Tibial artery (tissue), 4 donors: ENCODE results near the gene ST13.
A peak's percentile ranks its signal among the peaks of the same experiment; 100 is the strongest.
"Not testable (repeated sequence)": the region's sequence is repeated elsewhere in the genome, so short reads cannot be mapped to it uniquely, and the experiment has no call there.

Experiments used
- DNase-seq, 2 donors: peaks; one replicate each; pipeline ENCODE4 v3.0.0-alpha.2; 2019
- H3K27ac ChIP-seq, 2 donors: fragments of 200-600 bp; sonication (generic) in 1 of 2; 1 replicate in 1 of 2; 2 replicates in 1 of 2; pipeline ENCODE4 v1.5.1; 2018 to 2019; ENCODE audit warnings: mild to moderate bottlenecking in 1 of 2
- H3K27me3 ChIP-seq, 2 donors: fragments of 200-600 bp; sonication (generic) in 1 of 2; one replicate each; pipeline versions ENCODE4 v1.5.1 to v1.6.0; 2016 to 2019
- H3K36me3 ChIP-seq, 3 donors: fragments of 200-600 bp; sonication (generic) in 2 of 3; one replicate each; pipeline ENCODE4 v1.5.1; 2016 to 2019; ENCODE audit warnings: mild to moderate bottlenecking in 2 of 3
- H3K4me1 ChIP-seq, 4 donors: fragments of 200-600 bp; sonication (generic) in 2 of 4; 1 replicate in 3 of 4; 2 replicates in 1 of 4; pipeline ENCODE4 v1.5.1; 2016 to 2019
- H3K4me3 ChIP-seq, 2 donors: fragments of 200-600 bp; sonication (generic) in 1 of 2; 1 replicate in 1 of 2; 2 replicates in 1 of 2; pipeline ENCODE4 v1.5.1; 2018 to 2019; ENCODE audit warnings: mild to moderate bottlenecking in 2 of 2
- H3K9me3 ChIP-seq, 3 donors: fragments of 200-600 bp; sonication (generic) in 1 of 3; one replicate each; pipeline ENCODE4 v1.5.1; 2016 to 2019
- CTCF ChIP-seq, 2 experiments: fragments of 200-600 bp in 1 of 2; fragments of 450-650 bp in 1 of 2; IDR thresholded peaks; one replicate each; pipeline ENCODE4 v1.5.1; 2017 to 2019; ENCODE audit warnings: antibody characterized with exemption in 2 of 2, mild to moderate bottlenecking in 1 of 2, moderate library complexity in 1 of 2
- intact Hi-C: fragments of 100-400 bp; cut with DNase I; formaldehyde crosslinking; loops from one replicate; pipeline ENCODE4 v1.15.0; 2023; ENCODE audit warnings: low total_unique reads

The ST13 gene

GRCh38 chr22:40855071-40855978, 1.1 kb downstream of the ST13 start:
- Histone ChIP-seq H3K36me3 (peaks cover 0 to 3% (median 0%) of the 10 kb centered on the region in 3 donors), H3K27ac (peak overlapping the region; percentile 95 to 98), H3K9me3 (no peaks in the 10 kb centered on the region), H3K4me3 (peak overlapping the region; percentile 85 to 95), H3K27me3 (no peaks in the 10 kb centered on the region), H3K4me1 (peaks cover 0 to 64% (median 38%) of the 10 kb centered on the region in 4 donors)
- TF ChIP-seq CTCF (IDR thresholded peaks at IDR 0.05) = no peak
- intact Hi-C loops = no loop called here
- DNase-seq = peak in 1 of 2 donors; percentile 36

GRCh38 chr22:40853961-40854360, 2.5 kb downstream of the ST13 start:
- peak overlapping the region in 1 of 2 donors; percentile 95 for H3K4me3 ChIP-seq
- H3K9me3 ChIP-seq = no peaks in the 10 kb centered on the region
- intact Hi-C loops = no loop called here
- peaks cover 0 to 65% (median 37%) of the 10 kb centered on the region in 4 donors for H3K4me1 ChIP-seq
- peak overlapping the region in 1 of 2 donors; percentile 95 for H3K27ac ChIP-seq
- no peaks in the 10 kb centered on the region for H3K27me3 ChIP-seq
- peaks cover 0 to 15% (median 11%) of the 10 kb centered on the region in 3 donors for H3K36me3 ChIP-seq
- TF ChIP-seq CTCF (IDR thresholded peaks at IDR 0.05) = no peak
- no peak for DNase-seq

GRCh38 chr22:40853333-40853732, 3.1 kb downstream of the ST13 start:
- no peak for TF ChIP-seq CTCF (IDR thresholded peaks at IDR 0.05)
- Histone ChIP-seq H3K4me1 (peaks cover 0 to 62% (median 35%) of the 10 kb centered on the region in 4 donors), H3K27me3 (no peaks in the 10 kb centered on the region), H3K36me3 (peaks cover 0 to 22% (median 17%) of the 10 kb centered on the region in 3 donors), H3K27ac (peak overlapping the region in 1 of 2 donors; percentile 95), H3K9me3 (no peaks in the 10 kb centered on the region), H3K4me3 (no peak overlapping the region)
- no peak for DNase-seq
- intact Hi-C loops = no loop called here

GRCh38 chr22:40845816-40846215, 10.6 kb downstream of the ST13 start:
- H3K27me3 ChIP-seq, H3K4me3 ChIP-seq, H3K9me3 ChIP-seq, H3K4me1 ChIP-seq, H3K27ac ChIP-seq, DNase-seq: not testable (repeated sequence)
- peaks cover 36 to 93% (median 87%) of the 10 kb centered on the region in 3 donors for H3K36me3 ChIP-seq
- intact Hi-C loops = loop anchor here (5.0 kb wide), 1 partner anchor 394 kb away; no protein-coding TSS in a partner anchor

- Histone ChIP-seq H3K4me1 (peaks cover 0 to 5% (median 0%) of the 10 kb centered on the region in 4 donors), H3K9me3 (no peaks in the 10 kb centered on the region), H3K4me3 (no peak overlapping the region), H3K27ac (no peak overlapping the region), H3K27me3 (no peaks in the 10 kb centered on the region), H3K36me3 (peaks cover 45 to 95% (median 95%) of the 10 kb centered on the region in 3 donors)
- no peak for TF ChIP-seq CTCF (IDR thresholded peaks at IDR 0.05)
- intact Hi-C loops = loop anchor here (5.0 kb wide), 1 partner anchor 393 kb away; no protein-coding TSS in a partner anchor
- no peak for DNase-seq
Observed at GRCh38 chr22:40844951-40845350, 11.5 kb downstream of the ST13 start.

DNA sequence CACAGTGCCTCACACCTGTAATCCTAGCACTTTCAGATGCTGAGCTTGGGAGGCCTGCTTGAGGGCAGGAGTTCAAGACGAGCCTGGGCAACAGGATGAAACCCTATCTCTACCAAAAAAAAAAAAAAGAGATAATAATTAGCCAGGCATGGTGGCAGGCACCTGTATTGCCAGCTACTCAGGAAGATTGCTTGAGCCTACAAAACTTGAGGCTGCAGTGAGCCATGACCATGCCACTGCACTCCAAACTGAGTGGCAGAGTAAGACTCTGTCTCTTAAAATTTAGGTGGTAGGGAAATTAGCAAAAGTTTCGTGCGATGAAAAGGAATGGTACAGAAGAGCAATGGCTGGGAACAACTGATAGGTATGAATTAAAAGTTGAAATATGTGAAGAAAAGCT, 18.0 kb downstream of the ST13 start:
- TF ChIP-seq CTCF (IDR thresholded peaks at IDR 0.05) = no peak
- intact Hi-C loops = no loop called here
- Histone ChIP-seq H3K36me3 (peaks cover 64 to 93% (median 82%) of the 10 kb centered on the region in 3 donors), H3K9me3 (no peaks in the 10 kb centered on the region), H3K4me1 (peaks cover 0 to 5% (median 0%) of the 10 kb centered on the region in 4 donors), H3K27me3 (no peaks in the 10 kb centered on the region), H3K27ac (no peak overlapping the region), H3K4me3 (no peak overlapping the region)
- DNase-seq = no peak
